Left colon (tissue), 2 donors: Measurements from ENCODE around the gene C4B. TPM values are rescaled to one million over a fixed set of nuclear protein-coding genes. Genes with fewer than 3 reads are reported as not detected.
"Not testable (repeated sequence)": the region's sequence is repeated elsewhere in the genome, so short reads cannot be mapped to it uniquely, and the experiment has no call there.

ENCODE experiments used
- ATAC-seq: fragments of 200-7000 bp; cut with Tn5 transposase; one replicate; pipeline ENCODE4 v1.9.1; 2020; ENCODE audit warnings: mild to moderate bottlenecking, moderate library complexity
- DNase-seq, 2 donors: peaks; one replicate each; pipeline ENCODE4 v3.0.0-alpha.2; 2020
- intact Hi-C, 2 donors: fragments of 100-400 bp; cut with DNase I in 1 of 2; cut with micrococcal nuclease in 1 of 2; formaldehyde crosslinking; loops; one replicate each; pipeline versions ENCODE4 v1.11.2 to v1.14.0; 2022; cut with DNase I, micrococcal nuclease
- total RNA-seq, 2 donors: library from RNA; stranded (reverse); fragmentation: NEBNext Ultra II Directional; extraction: Animal tissue kit (Norgen Biotek cat#: 25700); gene quantifications; one replicate each; pipeline ENCODE4 v1.2.1, GENCODE V29; 2021
- donor health status: DM: no; HTN: no; CAD: no.
- donor health status: DM: yes; HTN: yes; CAD: no.

The C4B gene
- total RNA-seq, 2 donors from 2014 or later, result 3.8 to 31.2 TPM

- intact Hi-C loops, result no loop called here
- no peak for DNase-seq
These were observed 31.3 kb downstream of the C4B start for GRCh38 chr6:32045811-32046449.

DNA sequence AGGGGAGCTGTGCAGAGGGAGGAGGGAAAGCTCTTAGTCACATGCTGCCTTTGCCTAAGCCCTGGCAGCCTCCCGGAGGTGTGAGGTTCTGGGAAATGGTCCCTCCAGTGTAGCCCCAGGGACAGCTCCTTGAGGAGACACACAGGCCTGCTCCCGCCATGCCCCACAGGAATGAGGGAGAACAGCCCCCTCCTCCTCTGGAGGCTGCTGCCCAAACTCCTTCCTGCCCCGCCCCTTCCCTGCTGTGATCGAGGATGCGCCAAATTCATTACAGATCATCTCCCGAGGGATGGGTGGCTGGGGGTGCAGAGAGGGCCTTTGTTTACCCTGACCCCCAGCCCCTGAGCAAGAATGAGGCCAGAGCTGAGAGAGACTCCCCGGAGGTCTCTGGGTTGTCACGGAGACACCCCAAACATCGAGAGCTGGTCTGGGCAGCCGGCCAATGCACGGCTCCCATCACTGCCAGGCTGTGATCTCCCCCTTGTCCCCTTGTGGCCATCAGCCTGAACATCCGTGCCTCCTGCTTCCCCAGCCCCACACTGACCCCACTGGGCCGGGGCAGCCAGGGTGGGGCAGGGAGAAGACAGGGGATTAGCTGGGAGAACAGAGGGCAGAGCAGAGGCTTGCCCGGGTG, 32.0 kb downstream of the C4B start:
- ATAC-seq, result no peak
- DNase-seq, result peak in 1 of 2 donors; percentile 23
- intact Hi-C loops, result no loop called here

More at GRCh38 chr6:32045811-32046449, 31.3 kb downstream of the C4B start:
- no peak for ATAC-seq

GRCh38 chr6:32047084-32047478, 32.5 kb downstream of the C4B start:
- no peak for ATAC-seq
- no peak for DNase-seq
- intact Hi-C loops, result no loop called here

DNA sequence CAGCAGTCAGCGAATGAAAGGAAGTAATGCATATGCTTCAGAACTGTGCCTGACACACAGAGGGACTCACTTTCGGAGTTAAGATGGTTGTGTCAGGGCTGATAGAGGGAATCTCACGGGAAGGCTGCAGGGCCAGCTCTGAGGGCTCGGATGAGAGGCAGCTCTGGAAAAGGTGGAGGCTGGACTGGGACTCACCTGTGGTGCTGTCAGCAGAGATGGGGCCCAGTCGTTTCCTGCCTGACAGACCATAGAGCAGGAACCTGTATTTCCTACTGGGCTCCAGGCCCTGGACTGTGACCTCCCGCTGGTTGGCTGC, 32.9 kb downstream of the C4B start:
- intact Hi-C loops, result no loop called here
- ATAC-seq, result no peak
- no peak for DNase-seq

DNA sequence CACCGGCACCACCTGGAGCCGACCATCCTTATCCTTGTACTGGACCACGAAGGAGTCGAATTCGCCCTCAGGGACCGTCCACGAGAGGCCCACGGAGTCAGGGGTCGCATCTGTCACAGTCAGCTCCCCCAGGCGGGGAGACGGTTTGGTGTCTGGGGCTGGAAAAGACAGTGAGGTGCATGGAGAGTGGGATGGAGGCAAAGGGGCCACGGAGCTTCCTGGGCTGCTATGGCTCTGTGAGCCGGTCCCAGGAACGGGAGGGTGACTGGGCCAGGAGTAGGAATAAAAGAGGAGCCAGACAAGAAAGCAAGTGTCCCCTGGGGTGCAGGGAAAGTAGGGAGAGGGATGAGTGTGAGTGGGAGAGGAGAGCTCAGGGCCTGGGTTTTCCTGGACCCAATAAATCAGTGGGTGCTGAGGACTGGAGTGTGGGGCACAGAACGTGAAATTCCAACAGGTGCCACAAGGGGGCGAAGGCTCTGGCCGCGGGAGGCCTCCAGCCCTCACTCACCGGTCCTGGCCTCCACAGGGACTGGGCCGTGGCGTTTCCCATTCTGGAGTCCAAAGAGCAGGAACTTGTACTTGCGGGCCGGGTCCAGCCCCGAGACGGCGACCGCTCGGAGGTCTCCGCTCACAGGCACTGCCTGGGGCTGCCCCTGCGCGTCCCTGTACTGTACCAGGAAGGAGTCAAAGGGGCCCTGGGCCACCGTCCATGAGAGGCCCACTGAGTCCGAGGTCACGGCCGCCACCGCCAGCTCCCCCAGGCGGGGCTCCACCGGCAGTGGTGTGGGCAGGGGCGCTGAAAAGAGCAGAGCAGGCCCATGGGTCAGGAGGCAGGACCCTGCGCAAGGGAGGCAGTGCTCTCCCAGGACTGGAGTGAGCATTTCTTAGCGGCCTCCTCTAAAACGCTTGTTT, 33.5 kb downstream of the C4B start:
- DNase-seq (peak; percentile 58 to 79), ATAC-seq (peak; percentile 92)
- intact Hi-C loops, result no loop called here

DNA sequence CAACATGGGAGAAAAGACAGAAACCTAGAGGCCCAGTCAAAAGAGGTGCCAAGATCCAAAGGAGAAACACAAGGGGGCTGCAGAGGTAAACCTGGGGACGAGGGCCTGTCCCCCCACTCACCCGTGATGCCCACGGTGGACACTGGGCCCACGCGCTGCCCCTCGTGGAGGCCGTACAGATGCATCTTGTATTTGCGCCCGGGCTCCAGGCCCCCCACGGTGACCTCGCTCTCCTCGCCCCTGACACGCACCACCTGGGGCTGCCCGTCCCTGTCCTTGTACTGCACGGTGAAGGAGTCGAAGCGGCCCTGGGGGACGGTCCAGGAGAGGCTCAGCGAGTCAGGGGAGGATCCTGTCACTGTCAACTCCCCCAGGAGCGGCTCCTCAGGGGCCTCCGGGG, 34.6 kb downstream of the C4B start:
- ATAC-seq, DNase-seq, intact Hi-C loops: not testable (repeated sequence)

DNA sequence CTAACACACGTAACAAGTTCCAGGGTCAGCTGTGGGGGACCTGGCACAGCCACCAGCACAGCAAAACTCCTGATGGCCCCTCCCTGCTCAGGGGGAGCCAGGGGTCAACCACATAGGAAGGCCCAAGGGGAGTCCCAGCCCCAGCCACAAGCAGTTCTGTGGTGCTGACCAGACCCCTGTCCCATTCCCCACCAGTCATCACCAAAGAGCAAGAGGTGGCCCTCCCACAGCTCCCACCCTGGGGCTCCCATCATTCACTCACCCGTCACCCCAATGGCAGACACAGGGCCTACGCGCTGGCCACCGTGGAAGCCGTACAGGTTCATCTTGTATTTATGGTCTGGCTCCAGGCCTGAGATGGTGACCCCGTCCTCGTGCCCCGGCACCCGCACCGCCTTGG, 35.1 kb downstream of the C4B start:
- intact Hi-C loops, ATAC-seq, DNase-seq: not testable (repeated sequence)

GRCh38 chr6:32050562-32050961, 36.0 kb downstream of the C4B start:
- no peak for ATAC-seq
- intact Hi-C loops, result no loop called here
- no peak for DNase-seq

- intact Hi-C loops, DNase-seq, ATAC-seq: not testable (repeated sequence)
These were observed 38.0 kb downstream of the C4B start for GRCh38 chr6:32052626-32053025.

GRCh38 chr6:32053314-32053713, 38.7 kb downstream of the C4B start:
- intact Hi-C loops, ATAC-seq: not testable (repeated sequence)

DNA sequence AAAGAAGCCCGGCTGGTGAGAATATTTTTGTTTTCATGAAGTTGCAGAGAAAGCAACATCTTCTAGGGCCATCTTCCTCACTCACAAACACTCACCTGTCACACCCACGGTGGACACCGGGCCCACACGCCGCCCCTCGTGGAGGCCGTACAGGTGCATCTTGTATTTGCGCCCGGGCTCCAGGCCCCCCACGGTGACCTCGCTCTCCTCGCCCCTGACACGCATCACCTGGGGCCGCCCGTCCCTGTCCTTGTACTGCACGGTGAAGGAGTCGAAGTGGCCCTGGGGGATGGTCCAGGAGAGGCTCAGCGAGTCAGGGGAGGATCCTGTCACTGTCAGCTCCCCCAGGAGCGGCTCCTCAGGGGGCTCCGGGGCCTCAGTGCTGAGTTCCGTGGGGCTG, 41.2 kb downstream of the C4B start:
- ATAC-seq, result not testable (repeated sequence)

More at GRCh38 chr6:32053314-32053713, 38.7 kb downstream of the C4B start:
- not testable (repeated sequence) for DNase-seq

DNA sequence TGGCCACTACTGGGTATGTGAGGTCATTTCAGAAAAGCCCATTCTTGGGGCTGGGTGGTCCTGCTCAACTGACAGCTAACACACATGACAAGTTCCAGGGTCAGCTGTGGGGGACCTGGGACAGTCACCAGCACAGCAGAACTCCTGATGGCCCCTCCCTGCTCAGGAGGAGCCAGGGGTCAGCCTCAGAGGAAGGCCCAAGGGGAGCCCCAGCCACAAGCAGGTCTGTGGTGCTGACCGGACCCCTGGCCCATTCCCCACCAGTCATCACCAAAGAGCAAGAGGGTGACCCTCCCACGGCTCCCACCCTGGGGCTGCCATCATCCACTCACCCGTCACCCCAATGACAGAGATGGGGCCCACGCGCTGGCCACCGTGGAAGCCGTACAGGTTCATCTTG, 41.7 kb downstream of the C4B start:
- DNase-seq (no peak), ATAC-seq (no peak)
- intact Hi-C loops, result no loop called here

More for the DNA sequence above, 41.2 kb downstream of the C4B start:
- DNase-seq, intact Hi-C loops: not testable (repeated sequence)

- no peak for ATAC-seq
- intact Hi-C loops, result no loop called here
- DNase-seq, result no peak
These were observed 43.4 kb downstream of the C4B start for GRCh38 chr6:32057966-32058365.

DNA sequence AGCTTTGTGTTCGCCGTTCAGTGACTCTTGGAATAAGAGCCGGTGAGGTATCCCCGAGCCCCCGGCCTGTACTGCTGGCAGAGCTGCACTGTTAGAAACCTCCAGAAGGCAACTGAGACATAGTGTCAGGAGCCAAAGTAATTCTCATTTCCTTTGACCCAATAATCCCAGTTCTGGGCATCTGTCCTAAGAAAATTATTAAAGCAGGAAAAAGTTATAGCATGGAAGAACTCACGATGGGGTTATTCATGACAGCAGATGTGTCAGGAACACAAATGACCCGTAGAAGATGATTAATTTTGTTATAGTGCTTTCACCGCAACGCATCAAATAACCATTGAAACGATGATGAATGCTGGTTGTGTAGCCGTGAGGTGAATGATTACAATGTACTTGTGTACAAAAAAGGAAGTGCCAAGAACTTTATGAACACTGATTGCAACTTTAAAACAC, 43.9 kb downstream of the C4B start:
- intact Hi-C loops, result no loop called here
- no peak for DNase-seq
- ATAC-seq, result no peak

- no peak for DNase-seq
- intact Hi-C loops, result no loop called here
- no peak for ATAC-seq
These were observed 46.5 kb downstream of the C4B start for GRCh38 chr6:32060966-32061655.

DNA sequence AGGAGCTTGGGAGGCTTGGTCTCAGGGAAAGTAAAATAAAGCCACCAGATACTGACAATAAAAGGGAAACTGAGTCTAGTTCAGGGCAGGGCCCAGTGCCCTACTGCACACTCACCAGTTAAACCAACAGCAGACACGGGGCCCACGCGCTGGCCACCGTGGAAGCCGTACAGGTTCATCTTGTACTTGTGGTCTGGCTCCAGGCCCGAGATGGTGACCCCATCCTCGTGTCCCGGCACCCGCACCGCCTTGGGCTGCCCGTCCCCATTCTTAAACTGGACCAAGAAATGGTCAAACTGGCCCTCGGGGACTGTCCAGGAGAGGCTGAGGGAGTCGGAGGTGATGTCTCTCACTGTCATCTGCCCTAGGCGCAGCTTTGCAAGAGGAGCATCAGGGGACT, 50.1 kb downstream of the C4B start:
- no peak for ATAC-seq
- intact Hi-C loops, result no loop called here
- DNase-seq, result no peak

GRCh38 chr6:32067521-32067920, 52.9 kb downstream of the C4B start:
- DNase-seq, ATAC-seq, intact Hi-C loops: not testable (repeated sequence)

DNA sequence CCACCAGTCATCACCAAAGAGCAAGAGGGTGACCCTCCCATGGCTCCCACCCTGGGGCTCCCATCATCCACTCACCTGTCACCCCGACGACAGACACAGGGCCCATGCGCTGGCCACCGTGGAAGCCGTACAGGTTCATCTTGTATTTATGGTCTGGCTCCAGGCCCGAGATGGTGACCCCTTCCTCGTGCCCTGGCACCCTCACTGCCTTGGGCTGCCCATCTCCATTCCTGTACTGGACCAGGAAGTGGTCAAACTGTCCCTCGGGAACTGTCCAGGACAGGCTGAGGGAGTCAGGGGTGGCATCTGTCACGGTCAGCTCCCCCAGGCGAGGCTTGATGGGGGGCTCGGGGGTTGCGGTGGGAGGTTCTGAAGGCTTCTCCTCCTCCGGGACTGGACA, 53.7 kb downstream of the C4B start:
- ATAC-seq, DNase-seq, intact Hi-C loops: not testable (repeated sequence)

- no peak for DNase-seq
- intact Hi-C loops, result no loop called here
- no peak for ATAC-seq
These were observed 54.3 kb downstream of the C4B start for GRCh38 chr6:32068867-32069266.
